H1 (cell line): ENCODE data around the gene CRADD. TPM values are rescaled to one million over a fixed set of nuclear protein-coding genes. Genes with fewer than 3 reads are reported as not detected.

ENCODE experiments used
- CTCF ChIA-PET: fragments of 300-600 bp; sonication (Branson Sonifier 250); formaldehyde crosslinking; loops from one replicate; lab custom pipeline; 2021; ENCODE audit not compliant: partially characterized antibody; lab: Charles Lee
- POLR2A ChIA-PET: fragments of 300-600 bp; sonication (Branson Sonifier 250); formaldehyde crosslinking; loops from one replicate; lab custom pipeline; 2021; ENCODE audit warnings: inconsistent platforms; ENCODE audit not compliant: partially characterized antibody; lab: Charles Lee
- DNase-seq, 2 experiments: peaks; one replicate each; pipeline versions ENCODE4 v3.0.0 to v3.0.0-alpha.2; 2010 to 2022; ENCODE audit warnings: low spot score in 2 of 2, low read depth in 1 of 2, mixed read lengths in 1 of 2
- FAIRE-seq: peaks from 2 replicates; lab custom pipeline; 2011; peaks lifted over from hg19 to GRCh38; lab: Jason Lieb, UNC
- H2AFZ ChIP-seq: 2 replicates; pipeline ENCODE4 v1.8.1; 2012; ENCODE audit warnings: low read length, inconsistent platforms
- H2AK5ac ChIP-seq: 2 replicates; pipeline ENCODE4 v1.6.1; 2013; ENCODE audit warnings: low read depth, low read length
- H2BK120ac ChIP-seq: replicated peaks from 2 replicates; pipeline ENCODE3; 2013; ENCODE audit warnings: low read depth, low read length, inconsistent platforms
- H2BK12ac ChIP-seq: 2 replicates; pipeline ENCODE4 v1.6.1; 2013; ENCODE audit warnings: low read depth, low read length
- H2BK15ac ChIP-seq: 2 replicates; pipeline ENCODE4 v1.6.1; 2013; ENCODE audit warnings: low read length
- H2BK20ac ChIP-seq: 2 replicates; pipeline ENCODE4 v1.6.1; 2013; ENCODE audit warnings: low read length
- H2BK5ac ChIP-seq: 2 replicates; pipeline ENCODE4 v1.6.1; 2013; ENCODE audit warnings: low read depth, low read length
- H3K14ac ChIP-seq: 2 replicates; pipeline ENCODE4 v1.6.1; 2013; ENCODE audit warnings: inconsistent platforms; ENCODE audit not compliant: insufficient read length
- H3K18ac ChIP-seq: 2 replicates; pipeline ENCODE4 v1.6.1; 2013; ENCODE audit warnings: low read length; ENCODE audit errors: extremely low read depth
- H3K23ac ChIP-seq: 2 replicates; pipeline ENCODE4 v1.6.1; 2013; ENCODE audit warnings: inconsistent platforms; ENCODE audit not compliant: insufficient read length
- H3K23me2 ChIP-seq: 2 replicates; pipeline ENCODE4 v1.6.1; 2013; ENCODE audit warnings: low read depth, low read length
- H3K27ac ChIP-seq: 2 replicates; pipeline ENCODE4 v1.6.1; 2011; ENCODE audit warnings: low read depth, low read length, inconsistent platforms
- H3K27me3 ChIP-seq, 4 experiments: replicated peaks in 1 of 4; 1 replicate in 1 of 4; 2 replicates in 3 of 4; pipeline versions ENCODE4 v1.6.1 to v1.8.1; 2011 to 2013; ENCODE audit warnings: low read length in 3 of 4, mild to moderate bottlenecking in 3 of 4, inconsistent platforms in 2 of 4, mixed read lengths in 2 of 4, moderate library complexity in 1 of 4; ENCODE audit not compliant: control insufficient read depth in 3 of 4, insufficient read depth in 3 of 4; ENCODE audit errors: extremely low read depth in 1 of 4
- H3K36me3 ChIP-seq, 4 experiments: 2 replicates each; pipeline versions ENCODE4 v1.6.1 to v1.8.1; 2011 to 2013; ENCODE audit warnings: mild to moderate bottlenecking in 4 of 4, low read length in 3 of 4, moderate library complexity in 2 of 4, control low read depth in 1 of 4, inconsistent platforms in 1 of 4; ENCODE audit not compliant: insufficient read depth in 4 of 4, control insufficient read depth in 2 of 4
- H3K4ac ChIP-seq: replicated peaks from 2 replicates; pipeline ENCODE3; 2013; ENCODE audit warnings: low read length, low read depth, mixed read lengths, inconsistent platforms; ENCODE audit not compliant: insufficient read length
- H3K4me1 ChIP-seq, 4 experiments: replicated peaks in 1 of 4; 1 replicate in 1 of 4; 2 replicates in 3 of 4; pipeline versions ENCODE4 v1.6.1 to v1.8.1; 2011 to 2013; ENCODE audit warnings: low read length in 3 of 4, inconsistent platforms in 2 of 4, mixed read lengths in 1 of 4; ENCODE audit not compliant: insufficient read depth in 4 of 4, control insufficient read depth in 3 of 4
- H3K4me2 ChIP-seq, 2 experiments: 2 replicates each; pipeline versions ENCODE4 v1.6.1 to v1.8.1; 2011 to 2013; ENCODE audit warnings: low read depth in 2 of 2, low read length in 2 of 2, control low read depth in 1 of 2, inconsistent platforms in 1 of 2, mild to moderate bottlenecking in 1 of 2; ENCODE audit not compliant: insufficient read depth in 1 of 2
- H3K4me3 ChIP-seq, 4 experiments: fragments of 200-600, 300-600 bp in 1 of 4; sonication (generic), shearing (Covaris generic), sonication (Bioruptor Twin) in 1 of 4; 2 replicates each; pipeline versions ENCODE4 v1.5.1 to v1.8.1; 2011 to 2016; ENCODE audit warnings: low read length in 4 of 4, low read depth in 3 of 4, control low read depth in 2 of 4, inconsistent platforms in 2 of 4, mild to moderate bottlenecking in 2 of 4, mixed read lengths in 1 of 4, moderate library complexity in 1 of 4; ENCODE audit not compliant: insufficient read depth in 2 of 4; ENCODE audit errors: extremely low read depth in 1 of 4
- H3K56ac ChIP-seq: replicated peaks from 2 replicates; pipeline ENCODE3; 2013; ENCODE audit warnings: low read depth, mild to moderate bottlenecking, mixed read lengths, low read length, inconsistent platforms; ENCODE audit not compliant: insufficient read length
- H3K79me1 ChIP-seq: 2 replicates; pipeline ENCODE4 v1.6.1; 2013; ENCODE audit warnings: low read depth, low read length, control low read depth
- H3K79me2 ChIP-seq, 2 experiments: 2 replicates each; pipeline versions ENCODE4 v1.6.1 to v1.8.1; 2012 to 2013; ENCODE audit warnings: low read length in 2 of 2, mild to moderate bottlenecking in 2 of 2, inconsistent platforms in 1 of 2; ENCODE audit not compliant: insufficient read depth in 2 of 2, control insufficient read depth in 1 of 2
- H3K9ac ChIP-seq, 4 experiments: replicated peaks in 1 of 4; 1 replicate in 1 of 4; 2 replicates in 3 of 4; pipeline versions ENCODE4 v1.6.1 to v1.8.1; 2011 to 2013; ENCODE audit warnings: low read depth in 3 of 4, low read length in 3 of 4, control low read depth in 2 of 4, mild to moderate bottlenecking in 2 of 4, moderate library complexity in 2 of 4, inconsistent platforms in 1 of 4; ENCODE audit errors: extremely low read depth in 1 of 4
- H3K9me3 ChIP-seq, 2 experiments: 2 replicates each; pipeline versions ENCODE4 v1.6.1 to v1.8.1; 2012 to 2013; ENCODE audit warnings: mild to moderate bottlenecking in 2 of 2, moderate library complexity in 2 of 2, control low read depth in 1 of 2, inconsistent platforms in 1 of 2, low read depth in 1 of 2, low read length in 1 of 2, mixed read lengths in 1 of 2; ENCODE audit not compliant: insufficient read depth in 2 of 2
- H4K20me1 ChIP-seq, 2 experiments: replicated peaks in 1 of 2; 2 replicates each; pipeline versions ENCODE3 to v1.8.1; 2011 to 2013; ENCODE audit warnings: inconsistent platforms in 2 of 2, low read length in 2 of 2, mild to moderate bottlenecking in 1 of 2; ENCODE audit not compliant: insufficient read depth in 2 of 2, control insufficient read depth in 1 of 2
- H4K5ac ChIP-seq: 2 replicates; pipeline ENCODE4 v1.6.1; 2013; ENCODE audit warnings: low read length, low read depth, mixed read lengths, inconsistent platforms; ENCODE audit not compliant: insufficient read length
- H4K8ac ChIP-seq: 2 replicates; pipeline ENCODE4 v1.8.0; 2013; ENCODE audit warnings: mild to moderate bottlenecking, moderate library complexity, low read length, inconsistent platforms; ENCODE audit not compliant: insufficient read depth; ENCODE audit errors: extremely low read depth
- H4K91ac ChIP-seq: replicated peaks from 2 replicates; pipeline ENCODE3; 2013; ENCODE audit warnings: low read length, mixed read lengths, inconsistent platforms; ENCODE audit not compliant: insufficient read length
- CTBP2 ChIP-seq: IDR thresholded peaks from 2 replicates; pipeline ENCODE4 v1.7.0; 2011; ENCODE audit warnings: borderline replicate concordance, mild to moderate bottlenecking, moderate library complexity, mixed read lengths, low read length; ENCODE audit not compliant: insufficient read depth, insufficient read length
- TAF7 ChIP-seq: optimal IDR thresholded peaks from 2 replicates; pipeline ENCODE3; 2011; ENCODE audit warnings: low read depth, mild to moderate bottlenecking, inconsistent platforms, low read length, moderate library complexity, borderline replicate concordance
- WGBS, 2 experiments: shearing (Covaris generic) in 1 of 2; methylation state at CpG; one replicate each; pipeline versions ENCODE4 v1.1.6 to v1.1.7; 2013 to 2015; ENCODE audit warnings: low lambda C conversion rate in 2 of 2, mixed read lengths in 2 of 2, inconsistent platforms in 1 of 2, low coverage in 1 of 2, missing lambda C conversion rate in 1 of 2; ENCODE audit not compliant: insufficient replicate concordance in 2 of 2, insufficient coverage in 1 of 2, insufficient read length in 1 of 2; ENCODE audit errors: extremely low coverage in 1 of 2, missing lambda C conversion rate in 1 of 2; 5-methylcytosine and 5-hydroxymethylcytosine counted together
- polyA plus RNA-seq, 7 experiments: library from polyadenylated mRNA; depleted of rRNA in 3 of 7; stranded (reverse) in 5 of 7; unstranded in 2 of 7; fragments of >200 nt in 5 of 7; fragments of 200-250 nt in 2 of 7; gene quantifications; 1 replicate in 5 of 7; 2 replicates in 1 of 7; 4 replicates in 1 of 7; pipeline versions ENCODE4 v1.2.1 to v1.2.3, GENCODE V29; 2011 to 2013; ENCODE audit warnings: missing spikeins in 2 of 7, mixed read lengths in 2 of 7
- total RNA-seq: library from RNA; stranded (reverse); fragmentation: NEBNext Ultra II Directional; extraction: Animal tissue kit (Norgen Biotek cat#: 25700); gene quantifications from 2 replicates; pipeline ENCODE4 v1.2.1, GENCODE V29; 2021

CRADD gene
- total and polyA plus RNA-seq, 2 of the 8 experiments (the other 6 are each of a cell fraction or from before 2014, with no cell fraction given) = 8.1 to 15.4 TPM

DNA sequence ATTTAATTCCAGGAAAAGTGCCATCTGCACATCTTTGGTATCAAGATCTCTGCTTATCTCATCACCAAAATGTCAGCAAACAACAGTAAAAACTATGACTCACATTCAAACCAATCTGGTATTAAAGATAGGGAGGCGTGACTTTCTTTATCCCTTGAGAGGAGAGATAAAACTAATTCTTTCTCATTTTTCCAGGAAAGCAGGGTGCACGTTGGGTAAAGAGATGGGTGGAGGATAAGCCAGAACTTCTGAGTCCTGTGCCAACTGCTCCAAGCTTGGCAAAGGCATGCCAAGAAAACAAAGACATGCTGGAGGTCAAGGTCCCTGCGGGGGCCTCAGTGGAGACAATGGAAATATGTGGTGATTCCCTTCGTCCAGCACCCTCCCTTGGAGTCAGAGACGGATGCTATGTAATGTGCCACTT is 245.4 kb downstream of the CRADD start:
- no peak overlapping the region for H3K18ac ChIP-seq
- ChIA-PET CTCF (interaction anchor here (2.2 kb wide), 1 partner anchor 179 kb away, joined by 7 read pairs; no protein-coding TSS in a partner anchor), POLR2A (interaction anchor here (0.7 kb wide), 1 partner anchor 129 kb away, joined by 3 read pairs; no protein-coding TSS in a partner anchor)
- no peak overlapping the region for H3K4ac ChIP-seq
- no peak overlapping the region for H3K4me3 ChIP-seq
- no peak overlapping the region for H3K23ac ChIP-seq
- no peak overlapping the region for H4K91ac ChIP-seq
- WGBS, 2 experiments = 71% methylated on average over 5 of the region's 5 CpGs; no CpG with 5 or more reads in 1 of the 2 experiments
- no peak overlapping the region for H2AK5ac ChIP-seq
- no peaks in the 10 kb centered on the region for H3K36me3 ChIP-seq
- no peak overlapping the region for H3K27ac ChIP-seq
- H3K4me1 ChIP-seq = no peaks in the 10 kb centered on the region
- peaks cover 11 to 21% of the 10 kb centered on the region in 2 experiments for H3K9me3 ChIP-seq
- no peaks in the 10 kb centered on the region for H3K23me2 ChIP-seq
- FAIRE-seq = no peak
- no peak overlapping the region for H3K14ac ChIP-seq
- H3K4me2 ChIP-seq = no peak overlapping the region
- H2BK5ac ChIP-seq = no peak overlapping the region
- no peak overlapping the region for H2BK20ac ChIP-seq
- no peaks in the 10 kb centered on the region for H4K20me1 ChIP-seq
- H2AFZ ChIP-seq = no peak overlapping the region
- no peaks in the 10 kb centered on the region for H3K79me2 ChIP-seq
- H2BK12ac ChIP-seq = no peak overlapping the region
- no peak overlapping the region for H4K8ac ChIP-seq
- H3K27me3 ChIP-seq = no peaks in the 10 kb centered on the region
- H4K5ac ChIP-seq = no peak overlapping the region
- TF ChIP-seq TAF7 (no peak), CTBP2 (no peak)
- H2BK15ac ChIP-seq = no peak overlapping the region
- H3K9ac ChIP-seq = no peak overlapping the region
- no peak for DNase-seq
- no peaks in the 10 kb centered on the region for H3K79me1 ChIP-seq
- no peak overlapping the region for H2BK120ac ChIP-seq
- no peak overlapping the region for H3K56ac ChIP-seq
